H1 (cell line): Measurements from ENCODE around the gene PROSER3. TPM values are rescaled to one million over a fixed set of nuclear protein-coding genes. Genes with fewer than 3 reads are reported as not detected.
A peak's percentile ranks its signal among the peaks of the same experiment; 100 is the strongest.

Experiments
- CTBP2 ChIP-seq: IDR thresholded peaks from 2 replicates; pipeline ENCODE4 v1.7.0; 2011; ENCODE audit warnings: borderline replicate concordance, mild to moderate bottlenecking, moderate library complexity, mixed read lengths, low read length; ENCODE audit not compliant: insufficient read depth, insufficient read length
- CTCF ChIP-seq, 3 experiments: IDR thresholded peaks; 1 replicate in 2 of 3; 2 replicates in 1 of 3; pipeline versions ENCODE4 v1.5.1 to v1.6.1; 2011; ENCODE audit warnings: low read length in 3 of 3, mild to moderate bottlenecking in 3 of 3, inconsistent platforms in 2 of 3, low read depth in 1 of 3, moderate library complexity in 1 of 3; ENCODE audit not compliant: insufficient read depth in 1 of 3; ENCODE audit errors: control extremely low read depth in 1 of 3
- E2F6 ChIP-seq: IDR thresholded peaks from 2 replicates; pipeline ENCODE4 v1.6.1; 2012; ENCODE audit warnings: inconsistent platforms
- EZH2 ChIP-seq: fragments of 200-600 bp; sonication (generic); IDR thresholded peaks from 2 replicates; pipeline ENCODE4 v1.7.1; 2012; ENCODE audit warnings: low read depth, mild to moderate bottlenecking, moderate library complexity, low read length, inconsistent platforms; ENCODE audit not compliant: severe bottlenecking
- KDM4A ChIP-seq: IDR thresholded peaks from one replicate; pipeline ENCODE4 v1.7.1; 2012; ENCODE audit warnings: low read depth, mild to moderate bottlenecking, moderate library complexity, low read length, inconsistent platforms; ENCODE audit not compliant: severe bottlenecking
- POLR2AphosphoS5 ChIP-seq: IDR thresholded peaks from 2 replicates; pipeline ENCODE4 v1.6.1; 2011; ENCODE audit warnings: low read depth, low read length
- RAD21 ChIP-seq, 2 experiments: IDR thresholded peaks in 1 of 2; conservative IDR thresholded peaks in 1 of 2; 2 replicates each; pipeline ENCODE4 v1.6.1; 2011; ENCODE audit warnings: low read depth in 2 of 2, low read length in 2 of 2, improper control_type of control experiment in 1 of 2, inconsistent platforms in 1 of 2, mild to moderate bottlenecking in 1 of 2, moderate library complexity in 1 of 2
- SAP30 ChIP-seq: fragments of 300-600 bp; sonication (generic); IDR thresholded peaks from 2 replicates; pipeline ENCODE4 v1.7.1; 2012; ENCODE audit warnings: low read length, moderate library complexity, mild to moderate bottlenecking, inconsistent platforms; ENCODE audit not compliant: insufficient read depth, insufficient replicate concordance
- TBP ChIP-seq: IDR thresholded peaks from 2 replicates; pipeline ENCODE4 v1.6.1; 2011; ENCODE audit warnings: low read depth, low read length, improper control_type of control experiment
- ZNF274 ChIP-seq: IDR thresholded peaks from 2 replicates; pipeline ENCODE4 v1.7.0; 2012; ENCODE audit warnings: low read length, borderline replicate concordance; ENCODE audit errors: extremely low read depth
- polyA plus RNA-seq, 7 experiments: library from polyadenylated mRNA; depleted of rRNA in 3 of 7; stranded (reverse) in 5 of 7; unstranded in 2 of 7; fragments of >200 nt in 5 of 7; fragments of 200-250 nt in 2 of 7; gene quantifications; 1 replicate in 5 of 7; 2 replicates in 1 of 7; 4 replicates in 1 of 7; pipeline versions ENCODE4 v1.2.1 to v1.2.3, GENCODE V29; 2011 to 2013; ENCODE audit warnings: missing spikeins in 2 of 7, mixed read lengths in 2 of 7
- total RNA-seq: library from RNA; stranded (reverse); fragmentation: NEBNext Ultra II Directional; extraction: Animal tissue kit (Norgen Biotek cat#: 25700); gene quantifications from 2 replicates; pipeline ENCODE4 v1.2.1, GENCODE V29; 2021

The PROSER3 gene
- total and polyA plus RNA-seq, 2 of the 8 experiments (the other 6 are each of a cell fraction or from before 2014, with no cell fraction given), result 17.8 to 28.9 TPM

- TF ChIP-seq E2F6, result no peak
- TF ChIP-seq CTBP2, result no peak
- TF ChIP-seq POLR2AphosphoS5, result no peak; the same call in 1 of the 2 replicates
- TF ChIP-seq EZH2, result no peak
- no peak for TF ChIP-seq TBP
- TF ChIP-seq ZNF274, result no peak
- TF ChIP-seq KDM4A, result no peak
- no peak for TF ChIP-seq RAD21 (IDR thresholded peaks at IDR 0.05 in 1 of 2, conservative IDR thresholded peaks at IDR 0.05 in 1 of 2; ENCODE audit: low read depth in 2 of 2, low read length in 2 of 2)
- TF ChIP-seq CTCF (IDR thresholded peaks at IDR 0.05; ENCODE audit: control extremely low read depth in 1 of 3, insufficient read depth in 1 of 3, low read depth in 1 of 3, low read length in 3 of 3), result no peak; a peak in 1 of 4 replicates
- peak; percentile 88 for TF ChIP-seq SAP30
These were observed 12.5 kb upstream of the PROSER3 start, which contains the start of the genes PSENEN and U2AF1L4 (continued) for GRCh38 chr19:35745328-35746086.
